A549 (cell line): Measurements from ENCODE around the gene SRRM4.

Experiments
- BHLHE40 ChIP-seq: IDR thresholded peaks from 2 replicates; pipeline ENCODE4 v1.6.1; 2012; ENCODE audit warnings: low read depth, low read length, inconsistent platforms
- EHMT2 ChIP-seq: fragments of 200-600 bp; sonication (generic); IDR thresholded peaks from 2 replicates; pipeline ENCODE4 v1.6.1; 2016; ENCODE audit warnings: antibody characterized with exemption, low read depth, mild to moderate bottlenecking, moderate library complexity
- HDAC2 ChIP-seq: fragments of 200-600 bp; sonication (generic); IDR thresholded peaks from 2 replicates; pipeline ENCODE4 v1.6.1; 2016
- MAFK ChIP-seq: fragments of 450-650 bp; IDR thresholded peaks from 2 replicates; pipeline ENCODE4 v1.6.1; 2014; ENCODE audit not compliant: partially characterized antibody
- MYC ChIP-seq: IDR thresholded peaks from 2 replicates; pipeline ENCODE4 v1.6.1; 2012; ENCODE audit warnings: mild to moderate bottlenecking, inconsistent platforms, low read length, improper control_type of control experiment, borderline replicate concordance
- NFE2L2 ChIP-seq: fragments of 150-350 bp; conservative IDR thresholded peaks from 2 replicates; pipeline ENCODE4 v1.6.1; 2014; ENCODE audit warnings: low read length
- POLR2A ChIP-seq: IDR thresholded peaks from 2 replicates; pipeline ENCODE4 v1.6.1; 2012; ENCODE audit warnings: mild to moderate bottlenecking, low read length
- POLR2AphosphoS2 ChIP-seq: conservative IDR thresholded peaks from 2 replicates; pipeline ENCODE4 v1.6.1; 2012; ENCODE audit warnings: low read length, improper control_type of control experiment, inconsistent platforms
- REST ChIP-seq: fragments of 200-600 bp; sonication (generic); IDR thresholded peaks from 2 replicates; pipeline ENCODE4 v1.6.1; 2016; ENCODE audit warnings: antibody characterized with exemption, mild to moderate bottlenecking, moderate library complexity
- ZC3H11A ChIP-seq: fragments of 450-650 bp; IDR thresholded peaks from 2 replicates; pipeline ENCODE4 v1.6.1; 2014; ENCODE audit warnings: antibody characterized with exemption, mild to moderate bottlenecking
- TF ChIP-seq, protein P1 (sequence below): fragments of >200 bp; sonication (Bioruptor Twin); formaldehyde crosslinking; IDR thresholded peaks from 3 replicates; pipeline ENCODE4 v1.5.1; 2016
- TF ChIP-seq, protein P2 (sequence below): IDR thresholded peaks from 2 replicates; pipeline ENCODE4 v1.6.1; 2012

GRCh38 chr12:119011231-119011630 is 29.9 kb downstream of the SRRM4 start:
- TF ChIP-seq, protein P1, sequence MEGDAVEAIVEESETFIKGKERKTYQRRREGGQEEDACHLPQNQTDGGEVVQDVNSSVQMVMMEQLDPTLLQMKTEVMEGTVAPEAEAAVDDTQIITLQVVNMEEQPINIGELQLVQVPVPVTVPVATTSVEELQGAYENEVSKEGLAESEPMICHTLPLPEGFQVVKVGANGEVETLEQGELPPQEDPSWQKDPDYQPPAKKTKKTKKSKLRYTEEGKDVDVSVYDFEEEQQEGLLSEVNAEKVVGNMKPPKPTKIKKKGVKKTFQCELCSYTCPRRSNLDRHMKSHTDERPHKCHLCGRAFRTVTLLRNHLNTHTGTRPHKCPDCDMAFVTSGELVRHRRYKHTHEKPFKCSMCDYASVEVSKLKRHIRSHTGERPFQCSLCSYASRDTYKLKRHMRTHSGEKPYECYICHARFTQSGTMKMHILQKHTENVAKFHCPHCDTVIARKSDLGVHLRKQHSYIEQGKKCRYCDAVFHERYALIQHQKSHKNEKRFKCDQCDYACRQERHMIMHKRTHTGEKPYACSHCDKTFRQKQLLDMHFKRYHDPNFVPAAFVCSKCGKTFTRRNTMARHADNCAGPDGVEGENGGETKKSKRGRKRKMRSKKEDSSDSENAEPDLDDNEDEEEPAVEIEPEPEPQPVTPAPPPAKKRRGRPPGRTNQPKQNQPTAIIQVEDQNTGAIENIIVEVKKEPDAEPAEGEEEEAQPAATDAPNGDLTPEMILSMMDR = no peak
- TF ChIP-seq POLR2A = no peak
- no peak for TF ChIP-seq EHMT2
- TF ChIP-seq NFE2L2 = no peak
- TF ChIP-seq REST = no peak
- no peak for TF ChIP-seq BHLHE40
- TF ChIP-seq MYC = no peak
- no peak for TF ChIP-seq POLR2AphosphoS2
- no peak for TF ChIP-seq MAFK
- TF ChIP-seq, protein P2, sequence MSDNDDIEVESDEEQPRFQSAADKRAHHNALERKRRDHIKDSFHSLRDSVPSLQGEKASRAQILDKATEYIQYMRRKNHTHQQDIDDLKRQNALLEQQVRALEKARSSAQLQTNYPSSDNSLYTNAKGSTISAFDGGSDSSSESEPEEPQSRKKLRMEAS = no peak
- no peak for TF ChIP-seq ZC3H11A
- TF ChIP-seq HDAC2 = no peak
